ENCODE results near the gene DIDO1.

DIDO1 gene

DNA sequence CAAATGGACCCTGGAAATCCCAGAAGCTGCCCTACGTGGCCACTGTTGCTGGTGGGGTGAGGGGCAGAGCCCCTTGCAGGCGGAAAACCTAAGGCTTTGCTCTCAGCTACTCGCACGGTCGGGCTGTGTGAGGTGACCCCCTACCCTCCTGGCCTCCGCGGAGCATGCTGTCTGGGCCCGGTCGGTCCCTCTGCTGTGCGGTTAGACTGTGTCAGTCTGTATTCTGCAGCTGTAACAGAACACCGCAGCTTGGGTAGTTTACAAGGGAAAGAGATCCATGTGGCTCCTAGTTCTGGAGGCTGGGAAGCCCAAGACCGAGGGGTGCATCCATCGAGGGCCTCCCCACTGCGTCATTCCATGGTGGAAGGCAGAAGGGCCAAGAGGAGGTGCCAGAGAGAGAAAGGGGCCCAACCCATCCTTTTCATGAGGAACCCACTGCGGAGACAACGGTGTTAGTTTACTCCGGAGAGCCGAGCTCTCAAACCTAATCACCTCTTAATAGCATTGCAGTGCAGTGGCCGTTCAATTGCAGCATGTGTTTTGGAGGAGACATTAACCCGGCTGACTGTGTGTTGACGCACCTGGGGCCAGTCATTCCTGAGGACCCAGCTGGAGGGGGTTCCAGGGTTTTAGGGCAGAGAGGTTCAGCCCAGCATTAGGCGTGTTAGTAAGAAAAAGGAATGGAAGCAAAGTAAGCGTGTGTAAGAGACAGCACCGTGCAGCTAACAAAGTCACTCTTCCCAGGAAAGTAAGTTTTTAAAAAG is 91.2 kb downstream of the DIDO1 start:
- H3K4me3 ChIP-seq (ENCODE audit: low read length): no peak overlapping the region
- no peak overlapping the region for H2AFZ ChIP-seq (ENCODE audit: low read depth, low read length)
- no peaks in the 10 kb centered on the region for H3K27me3 ChIP-seq (ENCODE audit: low read depth, low read length)
- no peak overlapping the region for H3K9ac ChIP-seq (ENCODE audit: low read length)
- H3K79me2 ChIP-seq (ENCODE audit: low read length): no peaks in the 10 kb centered on the region
- no peak for TF ChIP-seq EZH2phosphoT487 (IDR thresholded peaks at IDR 0.05; ENCODE audit: low read depth)
- TF ChIP-seq, protein P1, sequence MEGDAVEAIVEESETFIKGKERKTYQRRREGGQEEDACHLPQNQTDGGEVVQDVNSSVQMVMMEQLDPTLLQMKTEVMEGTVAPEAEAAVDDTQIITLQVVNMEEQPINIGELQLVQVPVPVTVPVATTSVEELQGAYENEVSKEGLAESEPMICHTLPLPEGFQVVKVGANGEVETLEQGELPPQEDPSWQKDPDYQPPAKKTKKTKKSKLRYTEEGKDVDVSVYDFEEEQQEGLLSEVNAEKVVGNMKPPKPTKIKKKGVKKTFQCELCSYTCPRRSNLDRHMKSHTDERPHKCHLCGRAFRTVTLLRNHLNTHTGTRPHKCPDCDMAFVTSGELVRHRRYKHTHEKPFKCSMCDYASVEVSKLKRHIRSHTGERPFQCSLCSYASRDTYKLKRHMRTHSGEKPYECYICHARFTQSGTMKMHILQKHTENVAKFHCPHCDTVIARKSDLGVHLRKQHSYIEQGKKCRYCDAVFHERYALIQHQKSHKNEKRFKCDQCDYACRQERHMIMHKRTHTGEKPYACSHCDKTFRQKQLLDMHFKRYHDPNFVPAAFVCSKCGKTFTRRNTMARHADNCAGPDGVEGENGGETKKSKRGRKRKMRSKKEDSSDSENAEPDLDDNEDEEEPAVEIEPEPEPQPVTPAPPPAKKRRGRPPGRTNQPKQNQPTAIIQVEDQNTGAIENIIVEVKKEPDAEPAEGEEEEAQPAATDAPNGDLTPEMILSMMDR (IDR thresholded peaks at IDR 0.05; ENCODE audit: low read depth, low read length): no peak
- H3K9me3 ChIP-seq (ENCODE audit: insufficient read depth, low read length): no peaks in the 10 kb centered on the region
- no peak overlapping the region for H3K27ac ChIP-seq (ENCODE audit: low read length)
- peaks cover 21% of the 10 kb centered on the region for H3K36me3 ChIP-seq (replicated peaks; ENCODE audit: low read depth, low read length)
- H3K4me1 ChIP-seq (ENCODE audit: low read length): peaks cover 56% of the 10 kb centered on the region
- H3K4me2 ChIP-seq (ENCODE audit: low read length): no peak overlapping the region
- no peaks in the 10 kb centered on the region for H4K20me1 ChIP-seq (ENCODE audit: insufficient read depth, low read length)

DNA sequence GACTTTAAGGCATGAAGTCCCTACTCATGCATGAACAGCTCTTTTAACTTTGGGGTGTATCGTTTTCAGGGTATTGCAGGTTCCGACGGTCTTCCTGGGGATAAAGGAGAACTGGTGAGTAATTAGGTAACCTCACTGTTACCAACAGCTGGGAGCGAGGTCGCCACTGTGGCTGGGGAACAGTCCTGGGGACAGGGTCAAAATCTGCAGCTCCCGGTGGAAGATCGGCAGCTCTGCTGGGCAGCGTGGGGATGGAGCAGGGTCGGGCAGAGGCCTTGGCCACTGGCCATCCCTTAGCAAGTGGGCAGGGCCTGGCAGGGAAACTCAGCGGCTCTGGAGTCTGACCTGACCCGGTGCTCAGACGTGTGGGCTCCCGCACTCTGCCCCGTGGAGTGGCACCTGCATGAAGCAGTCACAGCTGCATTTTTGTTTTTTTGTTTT is 93.3 kb downstream of the DIDO1 start:
- Histone ChIP-seq H3K36me3 (replicated peaks; ENCODE audit: low read depth, low read length) (peaks cover 14% of the 10 kb centered on the region), H3K4me3 (ENCODE audit: low read length) (peak overlapping the region; percentile 81), H3K79me2 (ENCODE audit: low read length) (no peaks in the 10 kb centered on the region), H3K9ac (ENCODE audit: low read length) (peak overlapping the region; percentile 73), H4K20me1 (ENCODE audit: insufficient read depth, low read length) (no peaks in the 10 kb centered on the region), H3K27me3 (ENCODE audit: low read depth, low read length) (no peaks in the 10 kb centered on the region), H3K27ac (ENCODE audit: low read length) (peak overlapping the region; percentile 80), H3K4me2 (ENCODE audit: low read length) (peak overlapping the region; percentile 93), H3K4me1 (ENCODE audit: low read length) (peaks cover 42% of the 10 kb centered on the region), H3K9me3 (ENCODE audit: insufficient read depth, low read length) (no peaks in the 10 kb centered on the region), H2AFZ (ENCODE audit: low read depth, low read length) (peak overlapping the region; percentile 0; the same call in 1 of the 2 replicates)
- no peak for TF ChIP-seq EZH2phosphoT487 (IDR thresholded peaks at IDR 0.05; ENCODE audit: low read depth)
- TF ChIP-seq, protein P1 (IDR thresholded peaks at IDR 0.05; ENCODE audit: low read depth, low read length): no peak

DNA sequence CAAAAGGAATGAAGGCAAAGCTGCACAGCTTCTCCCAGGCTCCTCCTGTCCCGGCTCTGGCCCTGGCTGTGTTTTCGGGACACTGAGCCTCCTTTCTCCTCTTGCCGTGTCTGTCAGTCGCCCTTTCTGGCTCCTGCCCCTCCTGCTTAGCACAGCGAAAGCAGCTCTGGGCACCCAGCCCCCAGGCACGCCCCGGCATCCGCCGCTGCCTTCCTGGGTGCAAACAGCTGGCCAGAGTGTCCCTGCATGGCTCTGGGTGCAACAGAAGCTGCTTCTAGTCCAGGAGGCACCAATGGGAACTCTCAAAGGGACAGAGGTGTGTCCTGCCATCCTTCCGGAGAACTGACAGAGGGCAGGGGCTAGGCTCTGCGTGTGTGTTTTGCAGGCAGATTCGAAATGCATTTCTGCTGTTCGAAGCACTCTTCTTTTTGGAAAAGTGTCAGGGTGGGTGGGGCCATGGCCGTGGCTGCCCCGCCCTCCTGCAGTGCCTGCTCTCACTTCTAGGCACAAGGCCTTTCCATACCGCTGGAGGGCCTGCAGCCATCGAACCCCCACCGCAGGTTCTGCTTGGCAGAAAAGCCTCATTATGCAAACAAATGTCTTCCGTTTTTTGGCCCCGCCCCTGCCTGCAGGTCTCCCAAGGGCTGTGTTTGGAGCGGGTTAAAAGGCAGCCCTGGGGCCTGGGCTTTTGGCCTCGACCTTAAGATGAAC is 93.9 kb downstream of the DIDO1 start:
- TF ChIP-seq EZH2phosphoT487 (IDR thresholded peaks at IDR 0.05; ENCODE audit: low read depth): no peak
- TF ChIP-seq, protein P1 (IDR thresholded peaks at IDR 0.05; ENCODE audit: low read depth, low read length): peak; percentile 10; the same call in 1 of the 2 replicates
- H3K9ac ChIP-seq (ENCODE audit: low read length): peak overlapping the region; percentile 73

DNA sequence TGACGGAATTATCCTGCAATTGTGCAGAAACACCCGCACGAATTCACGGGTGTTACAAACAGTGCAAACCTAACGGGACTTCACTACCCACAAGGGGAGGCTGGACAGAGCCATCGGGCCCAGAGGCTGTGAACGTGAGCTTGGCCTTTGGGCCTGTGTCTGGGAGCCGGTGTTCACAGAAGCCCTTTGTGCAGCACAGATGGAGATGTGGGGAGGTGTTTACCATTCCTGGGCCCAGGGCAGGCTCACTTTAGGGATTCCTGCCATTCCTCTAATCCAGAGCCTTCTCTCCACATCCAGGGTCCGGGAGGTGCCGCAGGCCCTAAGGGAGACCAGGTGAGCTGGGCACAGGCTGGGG is 94.5 kb downstream of the DIDO1 start:
- TF ChIP-seq, protein P1 (IDR thresholded peaks at IDR 0.05; ENCODE audit: low read depth, low read length): no peak
- no peak for TF ChIP-seq EZH2phosphoT487 (IDR thresholded peaks at IDR 0.05; ENCODE audit: low read depth)
- H3K9ac ChIP-seq (ENCODE audit: low read length): peak overlapping the region; percentile 73; the same call in 1 of the 2 replicates

More for the DNA sequence above, 93.9 kb downstream of the DIDO1 start:
- peaks cover 14% of the 10 kb centered on the region for H3K36me3 ChIP-seq (replicated peaks; ENCODE audit: low read depth, low read length)
- H3K4me3 ChIP-seq (ENCODE audit: low read length): peak overlapping the region; percentile 81
- no peaks in the 10 kb centered on the region for H3K79me2 ChIP-seq (ENCODE audit: low read length)
- H4K20me1 ChIP-seq (ENCODE audit: insufficient read depth, low read length): no peaks in the 10 kb centered on the region
- H2AFZ ChIP-seq (ENCODE audit: low read depth, low read length): peak overlapping the region; percentile 0; the same call in 1 of the 2 replicates
- peak overlapping the region; percentile 80 for H3K27ac ChIP-seq (ENCODE audit: low read length)
- peaks cover 36% of the 10 kb centered on the region for H3K4me1 ChIP-seq (ENCODE audit: low read length)
- H3K4me2 ChIP-seq (ENCODE audit: low read length): peak overlapping the region; percentile 93
- no peaks in the 10 kb centered on the region for H3K9me3 ChIP-seq (ENCODE audit: insufficient read depth, low read length)
- H3K27me3 ChIP-seq (ENCODE audit: low read depth, low read length): no peaks in the 10 kb centered on the region

More for the DNA sequence above, 94.5 kb downstream of the DIDO1 start:
- H3K79me2 ChIP-seq (ENCODE audit: low read length): no peaks in the 10 kb centered on the region
- peak overlapping the region; percentile 80 for H3K27ac ChIP-seq (ENCODE audit: low read length)
- peak overlapping the region; percentile 93 for H3K4me2 ChIP-seq (ENCODE audit: low read length)
- H3K9me3 ChIP-seq (ENCODE audit: insufficient read depth, low read length): no peaks in the 10 kb centered on the region
- peaks cover 31% of the 10 kb centered on the region for H3K4me1 ChIP-seq (ENCODE audit: low read length)
- no peaks in the 10 kb centered on the region for H4K20me1 ChIP-seq (ENCODE audit: insufficient read depth, low read length)
- no peaks in the 10 kb centered on the region for H3K27me3 ChIP-seq (ENCODE audit: low read depth, low read length)
- peaks cover 9% of the 10 kb centered on the region for H3K36me3 ChIP-seq (replicated peaks; ENCODE audit: low read depth, low read length)
- no peak overlapping the region for H2AFZ ChIP-seq (ENCODE audit: low read depth, low read length)
- H3K4me3 ChIP-seq (ENCODE audit: low read length): peak overlapping the region; percentile 81; the same call in 1 of the 2 replicates
